Activated CD8-positive, alpha-beta memory T cell treated with anti-CD3 and anti-CD28 coated beads for 36 hours (primary cell): ENCODE measurements around the gene PKIG. TPM values are rescaled to one million over a fixed set of nuclear protein-coding genes. Genes with fewer than 3 reads are reported as not detected.

Source experiments
- CTCF ChIA-PET: fragments of 350-600 bp; sonication (Branson Sonifier 250); formaldehyde crosslinking; loops from one replicate; lab custom pipeline; 2021; ENCODE audit warnings: antibody characterized with exemption; lab: Charles Lee
- POLR2A ChIA-PET: fragments of 350-600 bp; sonication (Branson Sonifier 250); formaldehyde crosslinking; loops from one replicate; lab custom pipeline; 2021; ENCODE audit warnings: antibody characterized with exemption; lab: Charles Lee
- total RNA-seq, 2 experiments: library from RNA; stranded (reverse); gene quantifications; one replicate each; pipeline ENCODE4 v1.2.3, GENCODE V29; 2021

The PKIG gene
- total RNA-seq, 2 experiments from 2014 or later = 4.4 to 4.7 TPM

- POLR2A ChIA-PET = no interaction called here
- CTCF ChIA-PET = no interaction called here
These were observed 47.2 kb downstream of the PKIG start for GRCh38 chr20:44629542-44629941.

GRCh38 chr20:44630297-44630696 is 47.9 kb downstream of the PKIG start:
- ChIA-PET CTCF (no interaction called here), POLR2A (no interaction called here)

GRCh38 chr20:44632103-44632752 is 49.8 kb downstream of the PKIG start:
- ChIA-PET CTCF (interaction anchor here (0.6 to 1.5 kb wide), 2 partner anchors 14 to 27 kb away, joined by 3 to 4 read pairs; no protein-coding TSS in a partner anchor), POLR2A (no interaction called here)

GRCh38 chr20:44633187-44633810 is 50.9 kb downstream of the PKIG start:
- POLR2A ChIA-PET = no interaction called here
- CTCF ChIA-PET = no interaction called here

GRCh38 chr20:44633872-44634600 is 51.7 kb downstream of the PKIG start:
- CTCF ChIA-PET = no interaction called here

GRCh38 chr20:44635877-44636276 is 53.5 kb downstream of the PKIG start:
- POLR2A ChIA-PET = no interaction called here
- CTCF ChIA-PET = interaction anchor here (0.9 kb wide), 2 partner anchors 9 to 18 kb away, joined by 4 read pairs; no protein-coding TSS in a partner anchor

More at GRCh38 chr20:44633872-44634600, 51.7 kb downstream of the PKIG start:
- POLR2A ChIA-PET = no interaction called here

GRCh38 chr20:44637042-44637441 is 54.7 kb downstream of the PKIG start:
- ChIA-PET CTCF (no interaction called here), POLR2A (no interaction called here)

GRCh38 chr20:44637522-44638372 is 55.4 kb downstream of the PKIG start:
- ChIA-PET POLR2A (no interaction called here), CTCF (no interaction called here)

- CTCF ChIA-PET = no interaction called here
- POLR2A ChIA-PET = interaction anchor here (0.6 kb wide), 1 partner anchor 969 kb away, joined by 4 read pairs; no protein-coding TSS in a partner anchor
These were observed 58.1 kb downstream of the PKIG start for GRCh38 chr20:44640522-44640921.

GRCh38 chr20:44641325-44641724 is 58.9 kb downstream of the PKIG start:
- ChIA-PET CTCF (interaction anchor here (2.3 kb wide), 1 partner anchor 31 kb away, joined by 7 read pairs; no protein-coding TSS in a partner anchor), POLR2A (interaction anchor here (0.6 kb wide), 1 partner anchor 750 kb away, joined by 6 read pairs; no protein-coding TSS in a partner anchor)

GRCh38 chr20:44642203-44643153 is 60.1 kb downstream of the PKIG start:
- CTCF ChIA-PET = interaction anchor here (1.1 to 2.8 kb wide), 4 partner anchors 24 to 254 kb away, joined by 3 to 16 read pairs (median 5); no protein-coding TSS in a partner anchor
- POLR2A ChIA-PET = no interaction called here

- CTCF ChIA-PET = interaction anchor here (1.1 to 2.8 kb wide), 3 partner anchors 33 to 255 kb away, joined by 3 to 16 read pairs (median 7); no protein-coding TSS in a partner anchor
These were observed 60.8 kb downstream of the PKIG start for GRCh38 chr20:44643154-44643519.

GRCh38 chr20:44643596-44644229 is 61.3 kb downstream of the PKIG start:
- ChIA-PET CTCF (interaction anchor here (1.0 to 2.8 kb wide), 5 partner anchors 26 to 333 kb away, joined by 3 to 16 read pairs (median 5); partner anchors contain the start of gene FITM2), POLR2A (no interaction called here)

More at GRCh38 chr20:44643154-44643519, 60.8 kb downstream of the PKIG start:
- POLR2A ChIA-PET = no interaction called here

GRCh38 chr20:44644230-44644617 is 61.8 kb downstream of the PKIG start:
- CTCF ChIA-PET = interaction anchor here (1.0 to 2.8 kb wide), 3 partner anchors 26 to 333 kb away, joined by 4 to 16 read pairs (median 5); partner anchors contain the start of gene FITM2
- POLR2A ChIA-PET = no interaction called here

GRCh38 chr20:44644667-44645131 is 62.3 kb downstream of the PKIG start:
- POLR2A ChIA-PET = interaction anchor here (0.6 kb wide), 1 partner anchor 10 kb away, joined by 6 read pairs; no protein-coding TSS in a partner anchor

GRCh38 chr20:44646023-44646640 is 63.8 kb downstream of the PKIG start:
- ChIA-PET CTCF (no interaction called here), POLR2A (interaction anchor here (0.9 kb wide), 1 partner anchor 239 kb away, joined by 3 read pairs; the partner anchor contains the start of gene YWHAB)

More at GRCh38 chr20:44644667-44645131, 62.3 kb downstream of the PKIG start:
- CTCF ChIA-PET = interaction anchor here (0.6 to 2.8 kb wide), 6 partner anchors 9 to 436 kb away, joined by 3 to 16 read pairs (median 4); partner anchors contain the start of gene FITM2
